Small intestine (tissue), 16 donors: ENCODE data around the gene LIPH. TPM values are rescaled to one million over a fixed set of nuclear protein-coding genes. Genes with fewer than 3 reads are reported as not detected.

Experiments used
- DNase-seq, 2 donors: peaks; one replicate each; pipeline versions ENCODE4 v3.0.0 to v3.0.0-alpha.2; 2013
- FAIRE-seq: peaks from 2 replicates; lab custom pipeline; 2012; peaks lifted over from hg19 to GRCh38; lab: Jason Lieb, UNC
- H3K27ac ChIP-seq, 3 donors: one replicate each; pipeline ENCODE4 v1.5.1; 2013; ENCODE audit warnings: low read length in 2 of 3, mild to moderate bottlenecking in 2 of 3, control low read depth in 1 of 3, inconsistent platforms in 1 of 3, low read depth in 1 of 3, moderate library complexity in 1 of 3
- H3K27me3 ChIP-seq, 3 donors: one replicate each; pipeline ENCODE4 v1.6.1; 2013; ENCODE audit warnings: low read length in 3 of 3, inconsistent platforms in 1 of 3; ENCODE audit not compliant: control insufficient read depth in 3 of 3, insufficient read depth in 3 of 3
- H3K36me3 ChIP-seq, 3 donors: one replicate each; pipeline ENCODE4 v1.6.1; 2013; ENCODE audit warnings: low read length in 3 of 3, inconsistent platforms in 1 of 3, low read depth in 1 of 3, mild to moderate bottlenecking in 1 of 3, moderate library complexity in 1 of 3; ENCODE audit not compliant: control insufficient read depth in 3 of 3, insufficient read depth in 2 of 3
- H3K4me1 ChIP-seq, 3 donors: one replicate each; pipeline ENCODE4 v1.6.1; 2013; ENCODE audit warnings: low read length in 2 of 3, inconsistent platforms in 1 of 3, low read depth in 1 of 3, mild to moderate bottlenecking in 1 of 3, moderate library complexity in 1 of 3; ENCODE audit not compliant: control insufficient read depth in 3 of 3, insufficient read depth in 2 of 3
- H3K4me3 ChIP-seq, 3 donors: one replicate each; pipeline ENCODE4 v1.5.1; 2013; ENCODE audit warnings: low read length in 3 of 3, control low read depth in 1 of 3, inconsistent platforms in 1 of 3, low read depth in 1 of 3, mild to moderate bottlenecking in 1 of 3, moderate library complexity in 1 of 3
- H3K9me3 ChIP-seq, 2 donors: one replicate each; pipeline ENCODE4 v1.6.1; 2013; ENCODE audit warnings: low read depth in 1 of 2, low read length in 1 of 2; ENCODE audit not compliant: control insufficient read depth in 2 of 2, insufficient read depth in 1 of 2
- WGBS, 3 donors: extraction: QIAGEN DNeasy Blood & Tissue Kit; methylation state at CpG; one replicate each; pipeline ENCODE4 v1.1.7; 2013; 5-methylcytosine and 5-hydroxymethylcytosine counted together
- long read RNA-seq, 10 donors: transcript quantifications; one replicate each; lab custom pipeline, GENCODE V29; 2026
- polyA plus RNA-seq, 4 donors: library from polyadenylated mRNA; stranded (reverse) in 3 of 4; unstranded in 1 of 4; fragments of 200-250 nt in 3 of 4; fragments of 120-200 nt in 1 of 4; gene quantifications; one replicate each; pipeline versions ENCODE4 v1.2.1 to v1.2.3, GENCODE V29; 2013
- donor health status: healthy with polysubstance abuse.
- donor health status: control.
- donor health status: control.
- donor health status: Bipolar disorder and iron deficiency.
- donor health status: healthy.

Gene LIPH
- polyA plus RNA-seq = 10 to 100 TPM in 2 of 4 donors, 1 to 10 TPM in 2; 5.0 to 10.4 (median 8.4) TPM
- long read RNA-seq, donor 1 = 0 reads
- long read RNA-seq, donor 2, full-length matches to known transcripts = 2 of 2 reads
- long read RNA-seq, donor 2, partial matches to known transcripts = 0 of 2 reads
- long read RNA-seq, donor 2, other reads (novel, unspliced or antisense) = 0 of 2 reads
- long read RNA-seq, donor 3 = 0 reads
- long read RNA-seq, donor 4, full-length matches to known transcripts = 1 of 1 reads
- long read RNA-seq, donor 4, partial matches to known transcripts = 0 of 1 reads
- long read RNA-seq, donor 4, other reads (novel, unspliced or antisense) = 0 of 1 reads
- long read RNA-seq, donor 5 = 0 reads
- long read RNA-seq, donor 6 = 0 reads
- long read RNA-seq, donor 7 = 0 reads
- long read RNA-seq, donor 8 = 0 reads
- long read RNA-seq, donor 9 = 0 reads
- long read RNA-seq, donor 10, full-length matches to known transcripts = 3 of 3 reads
- long read RNA-seq, donor 10, partial matches to known transcripts = 0 of 3 reads
- long read RNA-seq, donor 10, other reads (novel, unspliced or antisense) = 0 of 3 reads

GRCh38 chr3:185552358-185552877, at the start of gene LIPH:
TSS of gene LIPH (minus strand) at chr3:185552588. CDS start at chr3:185552471, 117 bp downstream.
- FAIRE-seq (no peak), DNase-seq (peak; percentile 89 to 90)
- H3K27ac ChIP-seq = peak within 1 kb of the TSS in 2 of 3 donors; percentile 54 to 85
- peaks cover 0 to 17% (median 2%) of the 10 kb centered on the region in 3 donors for H3K4me1 ChIP-seq
- H3K36me3 ChIP-seq = no peaks in the 10 kb centered on the region
- H3K27me3 ChIP-seq = no peaks in the 10 kb centered on the region
- H3K4me3 ChIP-seq = peak within 1 kb of the TSS in 2 of 3 donors; percentile 16
- 8 to 19% (median 13%) methylated on average over 6 of the region's 6 CpGs for WGBS, 3 donors
- H3K9me3 ChIP-seq = no peaks in the 10 kb centered on the region

- Histone ChIP-seq H3K27me3 (no peaks in the 10 kb centered on the region), H3K27ac (no peak overlapping the region), H3K4me1 (no peaks in the 10 kb centered on the region), H3K4me3 (no peak overlapping the region), H3K36me3 (peaks cover 0 to 36% (median 5%) of the 10 kb centered on the region in 3 donors), H3K9me3 (no peaks in the 10 kb centered on the region)
- FAIRE-seq = no peak
- no peak for DNase-seq
- 83 to 92% (median 84%) methylated on average over 3 to 4 of the region's 4 CpGs for WGBS, 3 donors
These were observed 43.1 kb upstream of the LIPH start for GRCh38 chr3:185595526-185595925.

GRCh38 chr3:185594073-185594472, 41.7 kb upstream of the LIPH start:
- no peaks in the 10 kb centered on the region for H3K9me3 ChIP-seq
- FAIRE-seq (no peak), DNase-seq (no peak)
- no peaks in the 10 kb centered on the region for H3K4me1 ChIP-seq
- H3K27ac ChIP-seq = no peak overlapping the region
- H3K27me3 ChIP-seq = no peaks in the 10 kb centered on the region
- H3K36me3 ChIP-seq = peaks cover 0 to 44% (median 5%) of the 10 kb centered on the region in 3 donors
- WGBS, 3 donors = 64 to 73% (median 69%) methylated on average over 3 of the region's 3 CpGs
- no peak overlapping the region for H3K4me3 ChIP-seq

GRCh38 chr3:185586686-185587039, 34.3 kb upstream of the LIPH start:
- Histone ChIP-seq H3K4me3 (peak overlapping the region; percentile 82 to 91 (median 86)), H3K36me3 (peaks cover 0 to 14% (median 0%) of the 10 kb centered on the region in 3 donors), H3K9me3 (no peaks in the 10 kb centered on the region), H3K4me1 (peaks cover 2 to 25% (median 4%) of the 10 kb centered on the region in 3 donors), H3K27me3 (no peaks in the 10 kb centered on the region), H3K27ac (peak overlapping the region; percentile 93 to 99 (median 97))
- no peak for DNase-seq
- no peak for FAIRE-seq
- 0 to 1% (median 0%) methylated on average over 7 of the region's 7 CpGs for WGBS, 3 donors

GRCh38 chr3:185585859-185586685, 33.7 kb upstream of the LIPH start, which contains the start of gene SENP2:
TSS of gene SENP2 (plus strand) at chr3:185586295. CDS start at chr3:185586414, 119 bp downstream.
- 0% methylated on average over 61 to 64 of the region's 64 CpGs for WGBS, 3 donors
- Histone ChIP-seq H3K36me3 (peaks cover 0 to 11% (median 0%) of the 10 kb centered on the region in 3 donors), H3K4me1 (peaks cover 2 to 25% (median 4%) of the 10 kb centered on the region in 3 donors), H3K9me3 (no peaks in the 10 kb centered on the region), H3K4me3 (peak within 1 kb of the TSS; percentile 82 to 91 (median 86)), H3K27ac (peak within 1 kb of the TSS; percentile 93 to 99 (median 97)), H3K27me3 (no peaks in the 10 kb centered on the region)
- DNase-seq = peak; percentile 100
- peak; percentile 51 for FAIRE-seq

GRCh38 chr3:185585518-185585858, 33.1 kb upstream of the LIPH start:
- Histone ChIP-seq H3K36me3 (peaks cover 0 to 8% (median 0%) of the 10 kb centered on the region in 3 donors), H3K4me1 (peaks cover 2 to 25% (median 4%) of the 10 kb centered on the region in 3 donors), H3K27me3 (no peaks in the 10 kb centered on the region), H3K27ac (peak overlapping the region; percentile 72 to 99 (median 97)), H3K9me3 (no peaks in the 10 kb centered on the region), H3K4me3 (peak overlapping the region in 2 of 3 donors; percentile 82 to 86)
- peak in 1 of 2 donors; percentile 77 for DNase-seq
- no peak for FAIRE-seq
- WGBS, 3 donors = 12 to 31% (median 15%) methylated on average over 9 of the region's 9 CpGs

GRCh38 chr3:185584686-185585085, 32.3 kb upstream of the LIPH start:
- Histone ChIP-seq H3K4me3 (no peak overlapping the region), H3K27ac (peak overlapping the region; percentile 72 to 99 (median 97))
- no peak for FAIRE-seq

More at GRCh38 chr3:185584686-185585085, 32.3 kb upstream of the LIPH start:
- Histone ChIP-seq H3K36me3 (peaks cover 0 to 2% (median 0%) of the 10 kb centered on the region in 3 donors), H3K9me3 (no peaks in the 10 kb centered on the region), H3K27me3 (no peaks in the 10 kb centered on the region), H3K4me1 (peaks cover 2 to 25% (median 4%) of the 10 kb centered on the region in 3 donors)
- WGBS, 3 donors = 37 to 81% (median 66%) methylated on average over 4 of the region's 4 CpGs
- DNase-seq = peak; percentile 46 to 61
